ENCODE results near the gene RNASE13.
"Not testable (repeated sequence)": the region's sequence is repeated elsewhere in the genome, so short reads cannot be mapped to it uniquely, and the experiment has no call there.

RNASE13 gene

DNA sequence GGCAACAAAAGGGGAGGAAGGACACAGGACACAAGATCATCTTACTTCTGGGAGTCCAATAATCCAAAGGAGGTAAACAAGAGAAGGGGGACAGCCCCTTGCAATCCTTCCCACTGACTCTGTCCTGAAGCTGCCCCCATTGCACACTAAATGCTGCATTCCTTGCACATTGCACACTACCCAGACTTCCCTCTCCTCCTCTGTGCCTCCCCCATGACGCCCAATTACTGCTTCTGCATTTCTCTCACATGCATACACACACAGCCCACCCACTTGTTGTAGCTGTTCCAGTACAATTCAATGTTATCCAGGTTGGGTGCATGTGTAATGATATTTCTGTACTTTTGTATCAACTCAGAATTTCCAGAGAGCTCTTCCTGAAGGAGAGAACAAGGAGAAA lies 15.2 kb downstream of the RNASE13 start:
- no peak for DNase-seq

DNA sequence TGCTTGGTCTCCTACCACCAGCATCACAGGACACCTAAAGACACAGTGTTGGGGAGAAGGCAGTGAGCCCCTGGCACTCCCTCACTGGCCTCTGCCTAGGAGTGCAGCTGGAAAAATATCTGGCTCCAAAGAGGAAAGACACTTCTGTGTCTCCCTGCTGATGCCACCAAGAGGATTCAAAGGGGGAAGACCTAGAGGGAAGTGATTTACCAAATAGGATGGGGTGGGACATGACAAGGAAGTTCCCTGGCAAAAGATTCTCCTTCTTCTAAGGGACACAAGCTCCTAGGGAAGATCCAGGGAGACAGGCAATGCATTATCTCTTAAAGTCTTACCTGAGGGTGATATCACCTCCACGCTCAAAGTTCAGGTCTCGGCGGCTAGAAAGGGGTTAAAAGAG lies 15.8 kb downstream of the RNASE13 start:
- no peak for DNase-seq

DNA sequence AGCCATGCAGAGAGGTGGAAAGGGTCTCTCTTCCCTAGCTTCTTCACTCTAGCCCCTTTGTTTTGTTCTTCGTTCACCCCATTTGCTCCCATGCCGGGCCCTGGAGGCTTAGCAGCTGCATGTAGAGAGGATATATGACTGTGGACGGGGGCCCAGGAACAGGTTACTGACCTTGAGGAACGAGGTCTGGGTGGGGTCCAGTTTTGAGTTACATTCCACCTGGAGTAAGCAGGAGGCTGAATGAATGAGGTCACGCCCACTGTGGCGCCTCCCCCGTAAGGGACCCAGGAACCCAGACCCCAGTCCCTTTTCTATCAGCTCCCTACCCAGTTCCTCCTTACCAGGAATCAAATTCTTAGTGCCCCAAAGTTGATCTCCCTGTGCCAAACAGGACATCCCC lies 16.3 kb downstream of the RNASE13 start:
- no peak for DNase-seq

DNA sequence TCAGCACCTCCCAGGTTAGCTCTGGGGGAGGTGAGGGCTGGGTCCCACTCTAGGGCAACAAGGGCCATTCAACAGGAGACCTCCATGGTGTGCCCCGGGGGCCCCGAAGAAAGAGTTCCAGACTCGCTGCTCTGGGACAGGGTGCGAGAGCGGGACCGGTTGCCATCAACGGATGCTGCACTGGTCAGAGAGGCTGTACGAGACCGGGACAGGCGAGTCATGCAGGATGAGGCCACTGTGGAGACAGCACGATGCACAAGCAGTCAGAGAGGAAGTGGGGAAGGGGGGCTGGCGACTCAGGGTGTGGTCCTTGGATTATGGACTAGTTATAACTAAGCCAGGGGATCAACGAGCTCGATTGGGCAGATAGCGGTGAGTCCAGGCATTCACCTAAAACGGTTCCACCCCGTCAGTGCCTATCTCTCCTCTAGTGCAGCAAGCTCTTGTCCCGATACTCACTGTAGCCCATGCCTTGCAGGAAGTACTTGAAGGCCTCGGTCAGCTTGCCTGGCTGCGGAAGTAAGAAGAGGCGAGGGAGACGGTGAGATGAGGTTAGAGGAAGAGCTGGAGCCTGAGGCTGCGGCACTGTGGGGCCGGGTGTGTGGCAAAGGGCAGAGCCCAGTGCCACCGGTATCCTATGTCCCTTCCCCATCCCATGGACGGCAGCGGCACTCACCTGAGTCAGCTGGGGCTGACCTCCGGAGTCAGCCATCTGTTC lies 16.9 kb downstream of the RNASE13 start:
- DNase-seq, result no peak

DNA sequence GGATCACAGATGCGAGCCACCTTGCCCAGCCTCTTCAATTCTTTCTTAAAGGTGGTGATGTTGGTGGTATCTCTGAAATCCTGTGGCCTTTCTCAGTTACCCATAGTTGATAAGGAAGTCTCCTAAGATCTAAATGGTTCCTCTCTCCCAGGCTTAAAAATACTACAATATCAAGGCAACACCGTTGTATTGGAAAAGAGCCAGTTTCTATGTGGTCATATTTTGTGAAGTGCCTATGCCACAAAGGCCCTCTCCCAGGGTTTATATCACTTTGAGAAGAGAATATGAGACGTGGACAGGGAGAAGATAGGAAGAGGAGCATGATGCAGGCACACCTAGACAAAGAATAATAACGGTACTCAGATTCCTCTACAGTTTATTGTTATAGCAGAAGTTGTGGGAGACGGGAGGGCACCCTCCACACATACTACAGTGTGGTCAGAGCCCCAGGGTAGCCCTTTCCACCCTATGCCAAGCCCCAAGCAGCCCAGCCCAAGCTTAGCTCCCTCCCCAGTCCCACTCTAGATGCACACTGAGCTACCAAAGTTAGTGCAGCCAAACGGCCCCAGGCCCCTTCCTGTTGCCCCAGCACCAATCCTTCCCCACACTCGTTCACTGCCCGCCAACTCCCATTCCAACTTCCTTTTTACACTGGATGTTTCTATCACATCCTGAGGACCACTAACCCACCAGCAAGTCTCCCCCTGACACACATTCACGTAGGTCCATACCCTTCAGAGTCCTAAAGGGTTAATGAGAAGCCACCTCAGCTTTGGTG lies 18.0 kb downstream of the RNASE13 start:
- DNase-seq, result no peak

DNA sequence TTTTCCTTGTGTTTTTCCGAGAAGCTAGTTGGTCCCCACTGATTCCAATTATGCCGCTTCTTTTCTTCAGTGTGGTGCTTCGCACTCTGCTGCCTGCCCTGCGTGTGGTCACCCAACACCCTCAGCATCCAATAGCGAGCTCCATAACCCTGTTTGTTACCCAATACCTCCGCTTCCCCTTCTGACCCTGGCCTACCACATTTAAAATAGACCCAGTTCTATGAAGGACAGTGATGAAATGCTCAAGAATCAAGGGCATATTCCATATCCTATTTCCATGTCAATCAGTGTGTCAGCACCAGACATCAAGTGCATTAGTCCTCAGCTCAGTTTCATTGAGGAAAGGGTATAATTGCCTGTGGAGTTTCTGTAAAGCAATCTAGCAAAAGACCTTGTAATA lies 19.3 kb downstream of the RNASE13 start:
- no peak for DNase-seq

DNA sequence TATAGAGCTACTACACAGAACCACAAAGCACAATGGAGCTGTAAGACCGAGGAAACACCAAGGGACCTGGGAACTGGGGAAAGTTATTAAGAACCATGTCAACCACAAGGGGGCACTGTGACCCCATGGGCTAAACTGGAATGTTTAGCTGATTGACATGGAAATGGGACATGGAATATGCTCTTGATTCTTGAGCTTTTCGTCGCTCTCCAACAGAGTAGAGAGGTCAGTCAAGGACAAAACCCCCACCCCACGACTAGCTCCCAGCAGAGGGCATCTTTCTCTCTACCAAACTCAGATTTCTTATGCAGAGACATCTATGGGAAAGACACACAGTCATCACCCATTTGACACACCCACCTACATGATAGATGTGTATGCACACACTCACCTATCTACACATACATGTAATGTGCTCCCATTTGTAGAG lies 19.8 kb downstream of the RNASE13 start:
- DNase-seq, result peak; percentile 83 to 84

DNA sequence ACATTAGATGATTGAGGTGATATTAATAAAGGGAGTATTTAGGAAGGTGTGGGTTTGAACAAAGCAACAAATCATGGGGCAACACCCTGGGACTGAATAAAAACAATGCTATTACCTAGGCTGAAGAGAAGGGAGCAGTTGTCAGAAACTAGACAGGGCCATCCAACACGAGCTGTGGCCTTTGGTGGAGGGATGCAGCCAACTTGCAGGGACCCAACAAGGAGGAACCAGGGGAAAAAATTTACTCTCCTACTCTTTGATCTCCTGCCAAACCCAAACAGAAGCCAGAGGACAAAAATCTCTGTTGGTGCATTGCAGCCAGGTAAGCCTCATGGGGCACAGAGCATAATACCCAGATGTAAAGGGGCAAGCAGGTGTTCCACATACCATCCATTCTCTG lies 23.5 kb downstream of the RNASE13 start:
- DNase-seq, result no peak

DNA sequence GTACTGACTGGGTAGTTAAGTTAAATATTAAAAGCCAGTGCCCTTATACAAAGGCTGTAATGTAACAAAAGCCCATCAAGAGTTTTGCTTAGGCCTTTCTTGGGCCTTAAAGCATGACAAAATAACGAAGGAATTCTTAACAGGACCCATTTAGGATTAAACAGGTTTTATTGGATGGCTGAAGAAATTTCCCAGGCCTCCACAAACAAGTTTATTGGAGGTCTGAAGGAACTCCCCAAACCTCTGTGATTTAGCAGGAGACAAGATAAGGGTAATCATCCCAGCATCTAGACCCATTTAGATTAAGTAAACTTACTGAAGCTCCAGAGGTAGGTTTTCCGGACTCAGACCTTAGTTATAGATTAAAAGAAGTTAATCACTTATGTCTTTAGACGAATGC lies 24.9 kb downstream of the RNASE13 start:
- DNase-seq, result not testable (repeated sequence)

DNA sequence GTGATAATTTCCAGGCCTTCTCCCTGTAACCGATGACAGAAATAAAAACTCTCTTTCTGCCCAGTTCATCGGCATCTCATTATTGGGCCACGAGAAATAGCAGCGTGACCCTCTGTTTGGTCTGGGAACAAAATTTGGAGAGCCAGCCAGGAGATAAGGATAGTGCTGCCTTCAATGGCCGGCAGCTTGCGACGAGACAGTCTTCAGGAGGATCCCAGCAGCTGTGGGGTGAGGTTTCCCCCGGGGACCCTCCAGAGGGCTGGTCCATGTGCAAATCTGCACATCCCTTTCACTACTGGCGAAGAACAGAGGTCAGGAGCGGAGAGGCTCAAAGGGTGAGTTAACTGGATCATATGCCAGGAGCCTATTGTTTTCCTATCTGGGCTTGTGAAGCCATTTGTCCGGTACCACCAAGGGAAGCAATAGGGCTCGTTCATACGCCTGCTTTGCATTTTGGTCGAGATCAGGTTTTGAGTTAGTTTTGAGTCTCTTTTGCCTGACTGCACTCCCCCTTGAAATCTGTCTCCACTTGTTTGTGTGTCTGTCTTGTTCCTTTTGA lies 30.7 kb downstream of the RNASE13 start:
- no peak for DNase-seq

DNA sequence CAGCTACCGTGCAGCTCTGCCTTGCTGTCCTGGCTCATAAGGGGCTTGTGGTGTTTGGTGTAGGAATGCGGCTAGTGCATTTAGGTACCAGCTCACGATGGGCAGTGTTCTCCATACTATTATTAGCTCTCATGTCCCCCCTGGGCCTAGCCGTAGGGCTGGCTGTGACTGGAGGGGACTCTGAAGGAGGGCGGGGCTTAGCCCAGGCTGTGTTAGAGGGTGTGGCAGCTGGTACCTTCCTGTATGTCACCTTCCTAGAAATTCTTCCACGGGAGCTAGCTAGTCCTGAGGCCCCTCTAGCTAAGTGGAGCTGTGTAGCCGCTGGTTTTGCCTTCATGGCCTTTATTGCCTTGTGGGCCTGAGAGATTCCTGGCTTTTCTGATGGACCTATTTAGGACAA lies 33.4 kb downstream of the RNASE13 start:
- no peak for DNase-seq

DNA sequence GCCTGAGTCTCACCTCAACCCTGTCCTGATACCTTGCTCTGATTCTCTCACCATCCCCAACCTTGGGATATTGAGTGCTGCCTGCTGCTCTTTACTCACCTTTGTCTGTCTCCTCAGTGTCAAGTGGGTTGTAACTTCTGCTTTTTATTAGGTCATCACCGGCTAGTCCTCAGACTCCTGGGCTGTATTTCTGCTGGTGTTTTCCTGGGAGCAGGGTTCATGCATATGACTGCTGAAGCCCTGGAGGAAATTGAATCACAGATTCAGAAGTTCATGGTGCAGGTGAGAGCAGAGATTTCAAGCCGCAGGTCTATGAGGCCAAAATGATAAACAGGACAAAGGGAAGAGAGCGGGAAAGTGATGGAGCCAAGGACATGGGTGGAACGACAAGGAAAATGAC lies 35.0 kb downstream of the RNASE13 start:
- DNase-seq, result no peak

DNA sequence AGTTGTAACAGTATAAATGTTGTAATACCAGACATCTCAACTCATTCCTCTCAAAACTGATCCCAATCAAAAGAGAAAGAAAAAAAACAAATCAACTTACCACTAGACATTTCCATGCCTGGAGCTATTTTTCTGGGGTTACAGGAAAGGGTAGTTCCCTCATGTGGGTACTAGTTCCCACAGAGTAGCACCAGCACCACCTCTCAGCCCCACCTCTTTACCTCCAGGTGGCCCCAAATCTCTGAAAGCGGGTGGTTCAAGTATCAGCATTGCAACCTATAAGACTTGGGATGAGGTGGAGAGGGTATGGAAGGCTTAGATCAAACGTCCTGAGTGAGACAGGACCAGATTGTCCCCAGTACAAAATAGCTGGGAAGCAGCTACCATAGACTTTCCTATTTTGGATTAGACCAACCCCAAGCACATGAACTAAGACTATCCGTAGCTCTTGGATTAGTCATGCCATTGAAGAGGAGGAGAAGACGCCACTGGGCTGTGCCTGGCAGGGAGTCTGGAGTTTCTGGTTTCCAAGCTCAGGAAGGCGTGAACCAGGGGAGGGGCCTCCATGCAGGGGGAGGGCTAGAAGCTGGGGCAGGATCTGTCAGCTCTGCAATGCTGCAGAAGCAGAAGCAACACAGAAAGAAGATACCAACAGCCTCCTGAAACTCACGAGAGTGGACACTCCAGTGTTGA lies 35.8 kb downstream of the RNASE13 start, which contains the start of gene SLC39A2:
SLC39A2 (plus strand) TSS at position 620 of the 693 bp plus-strand sequence. CDS start 154 bp downstream, outside the sequence.
- no peak for DNase-seq

DNA sequence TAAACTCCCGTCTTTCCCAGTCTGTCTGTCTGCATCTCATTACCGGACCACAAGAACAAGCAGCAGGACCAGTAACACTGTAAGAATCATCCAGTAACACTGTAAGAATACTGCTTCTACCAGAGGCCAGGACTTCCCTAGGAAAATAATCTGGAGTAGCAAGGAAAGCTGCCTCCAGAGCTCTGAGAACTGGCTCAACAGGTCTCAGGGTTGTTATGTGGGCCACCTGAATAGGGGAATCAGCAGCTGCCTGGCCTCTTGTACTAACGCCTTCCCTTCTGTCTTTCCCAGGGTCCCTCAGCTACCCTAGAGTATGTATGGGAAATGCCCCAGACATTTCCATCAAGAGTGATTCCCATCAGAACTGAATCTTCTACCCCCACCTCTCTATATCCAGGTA lies 36.5 kb downstream of the RNASE13 start:
- no peak for DNase-seq

DNA sequence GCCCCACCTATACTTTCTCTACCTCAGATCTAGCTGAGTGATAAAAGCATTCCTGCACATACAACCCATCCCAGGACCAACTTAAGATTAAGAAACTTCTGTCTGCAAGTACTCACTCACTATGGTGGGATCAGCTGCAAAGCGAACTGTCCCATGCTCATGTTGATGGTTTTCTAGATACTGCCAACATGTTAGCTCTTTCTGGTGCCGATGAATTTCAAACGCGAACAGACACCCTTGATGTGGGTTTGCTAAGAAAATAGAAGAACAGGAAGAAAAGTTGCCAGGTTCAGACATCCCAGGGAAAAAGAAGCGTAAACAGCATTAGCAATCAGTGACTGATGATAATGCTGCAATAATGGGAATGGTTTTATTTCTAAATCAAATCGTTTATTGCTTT lies 37.0 kb downstream of the RNASE13 start:
- DNase-seq, result no peak

DNA sequence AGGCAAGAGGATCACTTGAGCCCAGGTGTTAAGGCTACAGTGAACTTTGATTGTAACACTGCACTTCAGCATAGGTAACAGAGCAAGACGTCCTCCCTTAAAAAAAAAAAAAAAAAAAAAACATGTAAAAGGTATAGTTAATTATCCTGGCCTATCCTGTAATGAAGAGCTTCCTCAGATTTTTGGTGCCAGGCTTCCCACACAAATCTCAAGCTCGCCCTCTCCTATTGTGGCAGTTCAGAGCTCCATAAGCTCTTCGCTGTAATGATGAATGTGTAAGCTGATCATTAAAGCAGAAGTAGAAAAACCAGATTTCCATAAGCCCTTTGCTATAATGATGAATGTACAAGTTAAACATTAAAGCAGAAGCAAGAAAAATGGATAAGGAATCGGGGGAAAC lies 37.5 kb downstream of the RNASE13 start:
- DNase-seq, result no peak

DNA sequence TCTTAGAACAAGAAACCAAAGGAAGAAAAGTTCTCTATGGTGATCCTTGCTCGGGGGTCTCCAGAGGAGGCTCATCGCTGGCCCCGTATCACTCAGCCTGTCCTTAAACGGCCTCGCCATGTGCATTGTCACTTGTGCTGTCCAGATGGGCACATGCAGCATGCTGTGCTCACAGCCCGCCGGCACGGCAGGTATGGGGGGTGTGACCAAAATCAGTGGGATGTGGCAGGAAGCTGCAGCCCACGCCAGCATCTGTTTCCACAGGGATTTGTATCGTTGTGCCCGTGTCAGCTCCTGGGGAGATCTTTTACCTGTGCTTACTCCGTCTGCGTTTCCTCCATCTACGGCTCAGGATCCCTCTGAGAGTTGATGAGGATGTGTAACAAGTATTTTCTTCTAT lies 38.1 kb downstream of the RNASE13 start:
- no peak for DNase-seq

DNA sequence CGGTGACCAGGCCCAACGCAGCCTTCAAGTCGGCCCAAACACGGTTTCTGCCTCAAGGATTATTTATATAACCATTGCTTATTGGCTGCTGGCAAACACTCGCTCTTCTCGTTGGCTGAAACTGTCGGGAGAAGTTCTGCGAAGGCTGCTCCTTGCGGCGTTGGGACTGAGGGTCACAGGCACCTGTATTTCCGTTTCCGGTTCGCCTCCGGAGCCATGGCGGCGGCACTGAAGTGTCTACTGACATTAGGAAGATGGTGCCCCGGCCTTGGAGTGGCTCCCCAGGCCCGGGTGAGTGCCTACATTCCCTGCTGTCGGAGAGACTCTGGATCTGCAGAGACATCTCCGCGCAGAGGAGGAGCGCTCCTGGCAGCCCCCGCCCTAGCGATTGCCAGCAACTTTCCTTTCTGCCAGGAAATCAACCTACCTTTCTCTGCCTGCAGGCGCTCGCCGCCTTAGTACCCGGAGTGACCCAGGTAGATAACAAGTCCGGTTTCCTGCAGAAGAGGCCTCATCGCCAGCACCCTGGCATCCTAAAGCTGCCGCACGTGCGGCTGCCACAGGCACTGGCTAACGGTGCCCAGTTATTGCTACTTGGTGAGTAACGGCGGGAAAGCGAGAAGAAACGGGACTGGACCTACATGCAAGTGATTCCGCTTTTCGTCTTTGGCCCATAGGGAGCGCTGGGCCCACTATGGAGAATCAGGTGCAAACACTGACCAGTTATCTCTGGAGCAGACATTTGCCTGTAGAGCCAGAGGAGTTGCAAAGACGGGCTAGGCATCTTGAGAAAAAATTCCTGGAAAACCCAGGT lies 44.6 kb downstream of the RNASE13 start, which contains the start of gene METTL17:
METTL17 (plus strand) TSS at position 194 of the 814 bp plus-strand sequence; CDS start at position 217, 23 bp downstream.
- peak; percentile 89 to 91 for DNase-seq

DNA sequence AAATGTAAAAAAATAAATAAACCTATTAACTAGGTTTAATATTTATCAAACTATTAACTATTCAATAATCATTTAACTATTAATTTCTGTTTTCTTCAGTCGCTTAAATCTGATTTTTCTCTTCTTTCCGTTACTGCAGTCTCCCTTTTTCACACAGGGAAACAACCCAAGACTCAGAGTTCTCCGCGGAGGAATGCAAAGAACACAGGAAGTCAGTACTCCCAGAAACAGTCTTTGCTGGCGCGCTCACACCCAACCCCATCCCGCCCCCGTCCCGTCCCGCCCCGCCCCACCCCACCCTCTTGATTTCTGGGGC lies 45.2 kb downstream of the RNASE13 start:
- DNase-seq, result no peak

DNA sequence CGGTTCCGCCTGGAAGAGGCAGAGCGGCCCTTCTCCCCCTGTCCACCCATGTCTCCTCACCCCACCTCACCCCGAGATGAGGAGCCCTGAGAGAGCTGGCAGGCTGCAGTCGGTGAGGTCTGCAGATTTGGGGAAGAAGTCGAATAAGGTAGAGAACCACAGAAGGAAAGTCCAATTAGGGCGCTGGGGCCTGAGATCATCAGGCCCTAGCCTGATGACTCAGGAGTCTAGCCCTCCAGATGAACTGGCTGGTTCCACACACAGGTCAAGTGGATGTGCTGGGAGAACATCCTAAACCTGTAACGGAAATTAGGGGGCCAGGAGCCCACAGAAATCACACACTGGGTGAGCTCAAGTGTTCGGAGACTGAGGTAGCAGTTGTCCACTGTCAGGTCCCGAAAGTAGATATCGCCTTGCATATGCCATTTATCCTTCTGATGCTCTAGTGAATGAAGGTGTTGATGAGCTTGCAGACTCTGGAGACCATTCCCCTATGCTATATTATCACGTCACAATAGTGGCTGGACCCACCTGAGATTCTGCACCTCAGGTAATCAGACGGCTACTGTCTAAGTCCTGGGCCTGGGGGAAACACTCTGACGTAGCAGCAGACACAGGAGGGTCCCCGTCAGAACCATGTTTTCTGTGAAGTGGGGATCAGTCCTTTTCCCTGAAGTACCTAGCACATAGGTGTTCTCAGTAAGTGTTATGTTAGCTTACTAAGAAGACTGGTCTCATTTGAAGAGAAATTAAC lies 45.7 kb downstream of the RNASE13 start:
- DNase-seq, result no peak

DNA sequence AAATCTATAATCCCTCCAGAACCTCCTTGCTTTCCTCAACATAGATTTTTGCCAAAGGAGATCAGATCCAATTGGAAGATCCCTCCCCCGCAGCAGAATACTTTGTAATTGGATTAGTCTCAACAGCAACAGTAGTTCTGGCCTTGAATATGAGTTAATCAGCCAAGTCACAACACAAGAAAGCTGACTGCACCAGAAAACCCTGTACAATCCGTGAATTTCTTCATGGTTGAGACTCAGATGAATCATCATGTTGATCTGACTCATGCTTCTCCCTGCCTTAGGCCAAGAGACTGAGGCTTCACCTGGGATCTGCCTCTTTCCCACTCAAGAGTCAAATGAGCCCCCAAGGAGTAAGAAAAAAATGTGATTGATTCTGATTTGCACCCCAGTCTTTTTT lies 47.8 kb downstream of the RNASE13 start:
- DNase-seq, result no peak

DNA sequence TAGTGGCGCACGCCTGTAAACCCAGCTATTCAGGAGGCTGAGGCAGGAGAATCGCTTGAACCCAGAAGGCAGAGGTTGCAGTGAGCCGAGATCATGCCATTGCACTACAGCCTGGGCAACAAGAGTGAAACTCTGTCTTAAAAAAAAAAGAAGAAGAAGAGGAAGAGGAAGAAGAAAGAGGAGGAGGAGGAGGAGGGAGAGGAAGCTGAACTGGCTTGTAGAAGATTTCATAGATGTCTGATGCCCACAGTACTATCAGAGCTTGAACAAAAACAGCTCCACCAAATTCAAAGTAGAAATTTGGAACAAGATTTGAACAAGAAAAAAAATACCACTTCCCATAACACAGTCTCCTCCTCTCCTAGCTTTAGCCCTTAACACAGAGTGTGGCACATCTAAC lies 49.0 kb downstream of the RNASE13 start:
- DNase-seq, result not testable (repeated sequence)
